ENCODE data around the gene BICD2. TPM values are rescaled to one million over a fixed set of nuclear protein-coding genes. Genes with fewer than 3 reads are reported as not detected.

The BICD2 gene
- total and polyA plus RNA-seq, 2 of the 8 experiments (the other 6 are each of a cell fraction or from before 2014, with no cell fraction given): 6.6 to 22.8 TPM

- no peak overlapping the region for H2AFZ ChIP-seq (ENCODE audit: low read length)
- H4K20me1 ChIP-seq (replicated peaks in 1 of 2; ENCODE audit: control insufficient read depth in 1 of 2, insufficient read depth in 2 of 2, low read length in 2 of 2): peaks cover 7 to 26% of the 10 kb centered on the region in 2 experiments
- CTCF ChIA-PET (ENCODE audit: partially characterized antibody): interaction anchor here (0.6 to 1.5 kb wide), 3 partner anchors 17 to 1522 kb away, joined by 3 to 7 read pairs (median 5); no protein-coding TSS in a partner anchor
- H4K91ac ChIP-seq (replicated peaks; ENCODE audit: insufficient read length, low read length): no peak overlapping the region
- no peaks in the 10 kb centered on the region for H3K9me3 ChIP-seq (ENCODE audit: insufficient read depth in 2 of 2, low read depth in 1 of 2, low read length in 1 of 2)
- no peak overlapping the region for H2AK5ac ChIP-seq (ENCODE audit: low read depth, low read length)
- no peak overlapping the region for H2BK20ac ChIP-seq (ENCODE audit: low read length)
- no peak overlapping the region for H3K4me3 ChIP-seq (ENCODE audit: extremely low read depth in 1 of 4, insufficient read depth in 2 of 4, low read depth in 3 of 4, low read length in 4 of 4)
- H3K36me3 ChIP-seq (ENCODE audit: control insufficient read depth in 2 of 4, insufficient read depth in 4 of 4, low read length in 3 of 4): no peaks in the 10 kb centered on the region
- TF ChIP-seq TBP (IDR thresholded peaks at IDR 0.05; ENCODE audit: low read depth, low read length) (no peak), ASH2L (IDR thresholded peaks at IDR 0.05; ENCODE audit: low read length) (no peak), ATF2 (IDR thresholded peaks at IDR 0.05; ENCODE audit: low read length) (no peak), SRF (IDR thresholded peaks at IDR 0.05; ENCODE audit: low read depth, low read length) (no peak), EP300 (IDR thresholded peaks at IDR 0.05; ENCODE audit: borderline replicate concordance in 1 of 2, low read depth in 2 of 2, low read length in 2 of 2) (no peak), BACH1 (IDR thresholded peaks at IDR 0.05; ENCODE audit: low read length) (no peak), CHD2 (IDR thresholded peaks at IDR 0.05; ENCODE audit: low read length) (no peak), SP2 (IDR thresholded peaks at IDR 0.05; ENCODE audit: low read length) (no peak), PHF8 (conservative IDR thresholded peaks at IDR 0.05; ENCODE audit: low read depth, low read length) (no peak), MAX (IDR thresholded peaks at IDR 0.05) (no peak), KDM1A (IDR thresholded peaks at IDR 0.05; ENCODE audit: borderline replicate concordance, low read length) (no peak)
- H3K23me2 ChIP-seq (ENCODE audit: low read depth, low read length): no peaks in the 10 kb centered on the region
- H3K14ac ChIP-seq (ENCODE audit: insufficient read length): no peak overlapping the region
- peak overlapping the region; percentile 15 for H4K5ac ChIP-seq (ENCODE audit: insufficient read length, low read depth, low read length)
- H3K4me2 ChIP-seq (ENCODE audit: insufficient read depth in 1 of 2, low read depth in 2 of 2, low read length in 2 of 2): no peak overlapping the region
- no peak for DNase-seq (ENCODE audit: low read depth in 1 of 2, low spot score in 2 of 2)
- H2BK15ac ChIP-seq (ENCODE audit: low read length): no peak overlapping the region
- H2BK120ac ChIP-seq (replicated peaks; ENCODE audit: low read depth, low read length): no peak overlapping the region
- H3K79me2 ChIP-seq (ENCODE audit: control insufficient read depth in 1 of 2, insufficient read depth in 2 of 2, low read length in 2 of 2): peaks cover 6 to 92% of the 10 kb centered on the region in 2 experiments
- peaks cover 0 to 10% (median 3%) of the 10 kb centered on the region in 4 experiments; a peak in 6 of 7 replicates for H3K4me1 ChIP-seq (replicated peaks in 1 of 4; ENCODE audit: control insufficient read depth in 3 of 4, insufficient read depth in 4 of 4, low read length in 3 of 4)
- no peak overlapping the region for H3K23ac ChIP-seq (ENCODE audit: insufficient read length)
- no peak overlapping the region for H3K9ac ChIP-seq (replicated peaks in 1 of 4; ENCODE audit: extremely low read depth in 1 of 4, low read depth in 3 of 4, low read length in 3 of 4)
- H4K8ac ChIP-seq (ENCODE audit: extremely low read depth, insufficient read depth, low read length): no peak overlapping the region
- H3K18ac ChIP-seq (ENCODE audit: extremely low read depth, low read length): no peak overlapping the region
- H3K79me1 ChIP-seq (ENCODE audit: low read depth, low read length): peaks cover 33% of the 10 kb centered on the region
- H3K4ac ChIP-seq (replicated peaks; ENCODE audit: insufficient read length, low read depth, low read length): no peak overlapping the region
- no peak overlapping the region for H3K27ac ChIP-seq (ENCODE audit: low read depth, low read length)
- no peak overlapping the region for H2BK12ac ChIP-seq (ENCODE audit: low read depth, low read length)
- FAIRE-seq: no peak
- 87% methylated on average over 4 of the region's 6 CpGs; no CpG with 5 or more reads in 1 of the 2 experiments for WGBS, 2 experiments (ENCODE audit: extremely low coverage in 1 of 2, insufficient coverage in 1 of 2, insufficient read length in 1 of 2, insufficient replicate concordance in 2 of 2, low coverage in 1 of 2, low lambda C conversion rate in 2 of 2, missing lambda C conversion rate in 1 of 2)
- no peaks in the 10 kb centered on the region for H3K27me3 ChIP-seq (replicated peaks in 1 of 4; ENCODE audit: control insufficient read depth in 3 of 4, extremely low read depth in 1 of 4, insufficient read depth in 3 of 4, low read length in 3 of 4)
- no peak overlapping the region for H3K56ac ChIP-seq (replicated peaks; ENCODE audit: insufficient read length, low read depth, low read length)
- POLR2A ChIA-PET (ENCODE audit: partially characterized antibody): interaction anchor here (0.7 kb wide), 1 partner anchor 9 kb away, joined by 3 read pairs; no protein-coding TSS in a partner anchor
- H2BK5ac ChIP-seq (ENCODE audit: low read depth, low read length): peak overlapping the region; percentile 52; the same call in 1 of the 2 replicates
These were observed 18.8 kb downstream of the BICD2 start for GRCh38 chr9:92745881-92746280.

Data from H1 (cell line).